HG02840 (cell line): ENCODE results near the gene KRTAP1-5.
"Not testable (repeated sequence)": the region's sequence is repeated elsewhere in the genome, so short reads cannot be mapped to it uniquely, and the experiment has no call there.

Experiments
- ATAC-seq: cut with Tn5 transposase; IDR thresholded peaks from one replicate; pipeline ENCODE4 v1.9.1; 2021; ENCODE audit warnings: mild to moderate bottlenecking, moderate library complexity, moderate number of reproducible peaks; ENCODE audit not compliant: unreplicated experiment, low FRiP score

KRTAP1-5 gene, protein sequence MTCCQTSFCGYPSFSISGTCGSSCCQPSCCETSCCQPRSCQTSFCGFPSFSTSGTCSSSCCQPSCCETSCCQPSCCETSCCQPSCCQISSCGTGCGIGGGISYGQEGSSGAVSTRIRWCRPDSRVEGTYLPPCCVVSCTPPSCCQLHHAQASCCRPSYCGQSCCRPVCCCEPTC

DNA sequence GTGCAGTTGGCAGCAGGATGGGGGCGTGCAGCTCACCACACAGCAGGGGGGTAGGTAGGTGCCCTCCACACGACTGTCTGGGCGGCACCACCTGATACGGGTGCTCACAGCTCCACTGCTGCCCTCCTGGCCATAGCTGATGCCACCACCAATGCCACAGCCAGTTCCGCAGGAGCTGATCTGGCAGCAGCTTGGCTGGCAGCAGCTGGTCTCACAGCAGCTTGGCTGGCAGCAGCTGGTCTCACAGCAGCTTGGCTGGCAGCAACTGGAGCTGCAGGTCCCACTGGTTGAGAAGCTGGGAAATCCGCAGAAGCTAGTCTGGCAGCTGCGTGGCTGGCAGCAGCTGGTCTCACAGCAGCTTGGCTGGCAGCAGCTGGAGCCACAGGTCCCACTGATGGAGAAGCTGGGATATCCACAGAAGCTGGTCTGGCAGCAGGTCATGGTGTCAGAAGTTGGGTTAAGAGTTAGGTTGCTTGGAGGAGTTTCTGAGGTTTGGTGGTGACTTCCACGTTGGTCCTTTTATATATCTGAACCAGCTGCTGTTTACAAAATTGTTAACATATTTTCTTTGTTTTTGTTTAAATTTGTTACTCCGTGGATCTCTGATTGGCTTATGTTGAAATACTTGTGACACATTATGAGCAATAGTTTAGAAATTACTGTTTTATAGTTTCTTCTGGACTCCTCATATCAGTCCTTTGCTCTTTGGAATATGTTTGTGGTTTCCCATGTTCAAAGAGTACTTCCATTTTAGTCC, at the start of gene KRTAP1-5:
KRTAP1-5 (minus strand) TSS at position 494 of the 757 bp plus-strand sequence; CDS start at position 441, 53 bp downstream.
- ATAC-seq: no peak

DNA sequence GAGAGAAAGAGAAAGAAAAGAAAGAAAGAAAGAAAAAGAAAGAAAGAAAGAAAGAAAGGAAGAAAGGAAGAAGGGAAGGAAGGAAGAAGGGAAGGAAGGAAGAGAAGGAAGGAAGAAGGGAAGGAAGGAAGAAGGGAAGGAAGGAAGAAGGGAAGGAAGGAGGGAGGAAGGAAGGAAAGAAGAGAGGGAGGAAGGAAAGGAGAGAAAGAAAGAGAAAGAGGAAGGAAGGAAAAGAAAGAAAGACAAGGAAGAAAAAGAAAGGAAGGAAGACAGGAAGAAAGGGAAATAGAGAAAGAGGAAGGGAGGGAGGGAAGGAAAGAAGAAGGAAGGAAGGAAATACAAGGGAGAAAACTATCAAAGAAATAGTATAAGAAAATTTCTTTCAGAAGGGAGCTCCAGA, 49.8 kb upstream of the KRTAP1-5 start:
- no peak for ATAC-seq

DNA sequence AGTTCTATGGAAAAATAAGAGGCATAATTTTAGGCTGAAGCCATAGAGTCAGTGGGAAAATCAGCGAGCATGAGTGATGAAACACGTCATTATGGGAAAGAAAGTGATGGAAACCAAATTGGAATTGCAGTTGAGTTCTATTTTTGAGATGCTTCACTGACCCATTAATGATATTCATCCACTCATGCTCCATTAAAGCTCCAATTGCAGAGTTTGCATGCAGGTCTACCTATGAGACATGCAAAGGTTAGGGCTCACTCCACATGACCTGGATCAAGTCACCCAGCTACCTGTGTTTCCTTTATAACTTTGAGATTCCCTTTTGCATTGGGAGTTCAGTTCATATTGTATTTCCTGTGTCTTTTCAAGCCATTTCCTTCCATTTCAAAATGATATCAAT, 46.7 kb upstream of the KRTAP1-5 start:
- ATAC-seq: no peak

DNA sequence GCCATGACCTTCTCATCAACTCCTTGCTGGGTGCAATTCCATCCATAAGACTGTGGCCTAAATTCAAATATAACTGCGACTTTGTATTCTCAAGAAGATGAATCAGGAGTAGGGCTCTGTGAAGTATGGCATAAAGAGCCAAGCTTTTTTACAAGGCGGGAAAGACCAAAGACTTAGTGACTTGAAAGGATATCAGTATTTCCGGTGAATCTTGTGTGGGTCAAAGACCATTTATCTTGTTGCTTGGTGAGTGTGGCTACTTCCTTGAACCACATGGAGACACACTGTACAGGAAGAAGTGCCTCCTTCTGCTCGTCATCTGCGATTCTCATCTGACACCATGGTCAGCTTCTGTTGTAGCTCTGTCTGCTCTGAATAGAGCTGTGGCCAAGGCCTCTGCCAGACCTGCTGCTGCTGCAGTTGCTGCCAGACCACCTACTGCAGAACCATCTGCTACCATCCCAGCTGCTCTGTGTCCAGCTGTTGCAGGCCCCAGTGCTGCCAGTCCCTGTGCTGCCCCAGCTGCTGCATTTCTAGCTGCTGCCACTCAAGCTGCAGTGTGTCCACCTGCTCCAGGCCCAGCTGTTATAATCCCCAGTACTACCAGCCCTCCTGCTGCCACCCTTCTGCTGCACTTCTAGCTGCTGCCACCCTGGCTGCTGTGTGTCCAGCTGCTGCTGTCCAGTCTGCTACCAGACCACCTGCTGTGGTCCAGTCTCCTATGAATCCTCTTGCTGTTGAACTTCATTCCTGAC, 44.8 kb upstream of the KRTAP1-5 start:
- no peak for ATAC-seq

DNA sequence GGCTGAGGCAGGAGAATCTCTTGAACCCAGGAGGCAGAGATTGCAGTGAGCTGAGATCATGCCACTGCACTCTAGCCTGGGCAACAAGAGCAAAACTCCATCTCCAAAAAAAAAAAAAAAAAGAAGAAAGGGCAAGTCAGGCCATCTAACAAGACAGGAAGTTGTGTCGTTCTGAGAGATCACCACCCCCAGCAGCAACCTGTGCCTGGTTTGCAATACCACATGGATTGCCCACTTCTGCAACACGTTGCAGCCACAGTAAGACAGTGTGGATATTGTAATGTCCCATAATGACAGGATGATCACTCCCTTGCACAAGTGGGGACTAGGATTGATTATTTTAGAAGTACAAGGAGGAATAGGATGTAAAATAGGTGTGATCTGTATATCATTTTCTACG, 42.0 kb upstream of the KRTAP1-5 start:
- ATAC-seq: no peak

DNA sequence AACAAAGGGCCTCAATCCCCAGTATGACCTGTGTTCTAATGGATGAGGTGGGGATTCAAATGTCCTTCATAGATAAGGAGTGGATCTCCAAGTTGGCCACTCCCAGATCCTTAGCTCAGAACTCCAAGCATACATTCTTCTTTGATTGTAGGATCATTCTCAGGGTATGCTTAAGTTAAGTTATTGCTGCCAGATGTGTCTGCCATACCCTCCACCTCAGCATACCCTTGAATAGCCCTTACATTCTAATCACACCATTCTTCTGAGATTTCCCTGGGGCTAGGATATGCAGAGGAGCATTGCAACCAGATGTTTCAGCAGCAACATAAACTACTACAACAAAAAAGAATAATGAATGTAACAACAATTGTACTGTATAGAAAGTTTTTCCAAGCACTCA, 40.3 kb upstream of the KRTAP1-5 start:
- ATAC-seq: no peak

DNA sequence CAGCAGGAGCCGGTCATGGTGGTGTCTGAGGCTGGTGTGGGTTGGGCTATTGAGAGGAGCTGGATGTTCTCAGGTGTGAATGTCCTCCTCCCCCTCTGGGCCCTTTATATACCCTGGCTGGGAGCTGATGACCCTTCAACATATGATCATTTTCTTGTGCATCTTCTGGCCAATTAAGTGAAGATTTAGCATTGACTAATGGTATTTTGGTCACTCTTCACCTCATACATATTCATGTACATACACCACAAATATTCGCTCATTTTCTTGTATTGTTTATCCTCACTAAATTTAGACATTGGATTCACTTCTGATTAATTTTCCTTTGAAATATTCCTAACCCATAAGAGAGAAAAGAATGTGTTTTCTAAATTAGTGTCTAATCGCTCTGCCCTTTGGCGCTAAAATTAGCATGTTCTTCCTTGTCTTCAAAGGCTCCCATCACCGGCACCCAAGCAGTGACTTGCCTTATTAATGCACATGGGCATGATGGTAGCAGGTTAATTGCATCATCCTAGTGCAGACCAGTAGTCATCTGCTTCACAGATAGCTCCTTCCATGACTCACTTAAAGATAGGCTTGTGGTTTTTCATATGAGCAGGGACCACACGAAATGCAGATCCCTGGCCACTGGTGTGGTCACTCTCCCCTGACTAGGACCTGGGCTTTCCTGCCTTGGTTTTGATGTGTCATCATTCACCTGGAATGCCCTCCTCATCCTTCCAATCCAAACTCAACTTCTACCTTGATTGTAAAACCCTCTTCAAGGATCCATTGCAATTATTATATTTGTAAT, 39.0 kb upstream of the KRTAP1-5 start, which contains the start of gene KRTAP2-4:
KRTAP2-4 (minus strand) TSS at position 51 of the 796 bp plus-strand sequence; CDS start at position 17, 34 bp downstream.
- ATAC-seq: no peak

DNA sequence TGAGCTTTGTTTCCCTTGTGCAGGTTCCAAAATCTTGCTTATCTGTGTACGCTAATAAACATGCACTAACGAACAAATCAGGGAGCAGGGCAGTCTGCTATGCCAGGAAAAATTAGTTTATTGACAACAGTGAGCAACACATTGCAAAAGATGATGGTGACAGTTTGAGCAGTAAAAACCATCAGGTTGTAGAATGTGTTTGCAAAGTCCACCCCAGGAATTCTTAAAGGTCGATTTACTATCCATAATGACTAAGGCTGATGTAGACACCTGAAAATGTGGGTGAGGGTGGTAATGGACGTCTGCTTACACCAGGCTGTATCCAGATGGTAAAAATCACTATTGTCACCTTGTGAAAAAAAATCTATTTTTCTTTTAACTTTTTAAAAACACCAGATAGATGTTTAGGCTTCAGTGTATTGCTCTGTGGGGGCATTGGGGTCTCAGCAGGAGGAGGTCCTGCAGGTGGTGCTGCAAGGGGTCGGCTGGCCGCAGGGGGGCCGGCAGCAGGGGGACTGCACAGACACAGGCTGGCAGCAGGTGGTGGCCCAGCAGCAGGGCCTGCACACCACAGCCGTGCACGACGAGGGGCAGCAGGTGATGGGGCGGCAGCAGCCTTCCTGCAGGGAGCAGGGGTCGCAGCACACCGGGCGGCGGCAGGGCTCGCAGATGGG, 38.1 kb upstream of the KRTAP1-5 start:
- not testable (repeated sequence) for ATAC-seq

DNA sequence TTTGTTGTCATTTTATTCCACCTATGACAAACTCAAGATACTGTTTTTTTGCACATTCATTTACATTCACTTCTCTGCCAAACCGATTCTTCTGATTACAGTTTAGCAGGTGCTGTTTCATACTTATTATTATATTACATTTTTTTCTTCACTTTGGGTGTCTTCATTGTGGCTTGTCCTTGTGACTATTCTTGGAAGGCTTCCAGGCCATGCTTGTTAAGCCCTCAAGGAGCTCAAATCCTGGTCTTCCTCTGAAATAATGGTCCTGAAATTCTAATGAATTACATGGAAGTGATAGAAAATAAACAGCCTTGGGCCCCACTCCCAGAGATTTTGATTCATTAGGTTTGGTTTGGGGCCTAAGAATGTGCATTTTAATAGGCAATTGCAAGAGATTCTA, 37.3 kb upstream of the KRTAP1-5 start:
- ATAC-seq: no peak

DNA sequence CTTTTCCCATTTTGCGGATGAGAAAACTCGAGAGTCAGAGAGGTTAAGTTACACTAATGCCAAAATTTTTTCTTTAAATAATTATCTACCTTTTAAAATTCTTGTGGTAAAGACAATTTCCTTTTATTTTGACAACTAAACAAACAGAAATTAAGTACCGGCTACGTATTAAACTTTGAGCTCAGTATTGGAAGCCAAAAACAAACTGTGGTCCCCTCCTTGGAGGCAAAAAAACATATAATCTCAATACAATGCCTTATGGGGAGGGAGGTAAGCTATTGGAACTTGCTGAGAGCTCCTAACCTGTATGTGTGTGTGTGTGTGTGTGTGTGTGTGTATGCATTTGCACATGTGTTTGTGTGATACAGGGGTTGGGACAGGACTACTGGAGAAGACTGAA, 36.4 kb upstream of the KRTAP1-5 start:
- no peak for ATAC-seq

DNA sequence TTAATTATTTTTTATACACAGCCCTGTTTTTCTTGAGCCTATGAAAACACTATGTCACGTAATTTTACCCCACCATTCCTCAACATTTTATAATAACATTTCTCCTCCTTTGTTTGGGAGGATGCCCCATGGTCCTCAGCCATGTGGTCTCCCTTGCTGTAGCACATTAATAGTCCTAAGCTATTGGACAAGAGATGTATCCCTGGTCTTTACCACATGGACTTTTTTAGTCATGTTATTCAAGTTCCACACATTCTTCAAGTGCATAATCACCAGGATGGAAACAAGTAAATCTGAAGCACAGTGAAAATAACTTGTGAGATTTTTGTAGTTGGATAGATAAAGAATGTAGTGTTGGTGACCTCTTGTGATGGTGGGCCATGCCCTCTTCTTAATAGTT, 35.0 kb upstream of the KRTAP1-5 start:
- no peak for ATAC-seq

DNA sequence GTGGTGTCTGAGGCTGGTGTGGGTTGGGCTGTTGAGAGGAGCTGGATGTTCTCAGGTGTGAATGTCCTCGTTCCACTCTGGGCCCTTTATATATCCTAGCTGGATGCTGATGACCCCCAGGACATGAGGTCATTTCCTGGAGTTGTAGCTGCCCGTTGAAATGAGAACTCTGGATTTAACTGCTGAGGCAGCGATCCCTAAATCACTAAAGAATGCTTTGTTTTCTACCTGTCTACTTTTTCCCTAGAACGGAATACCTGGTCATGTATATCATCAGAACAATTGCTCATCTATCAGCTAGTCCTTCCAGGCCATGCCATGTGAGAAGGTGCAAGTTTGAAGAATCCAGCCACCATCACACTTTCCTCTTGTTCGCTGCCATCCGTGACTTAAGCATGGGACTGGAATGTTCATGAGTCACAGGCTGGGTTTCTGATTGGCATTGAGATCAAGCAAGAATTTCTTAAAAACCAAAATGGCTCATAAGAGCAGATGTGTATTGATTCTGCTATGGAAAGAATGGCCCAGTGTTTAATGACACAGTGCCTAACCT, 33.1 kb upstream of the KRTAP1-5 start, which contains the start of gene KRTAP2-3:
KRTAP2-3 (minus strand) TSS at position 63 of the 553 bp plus-strand sequence. CDS start 64 bp downstream, outside the sequence.
- no peak for ATAC-seq

DNA sequence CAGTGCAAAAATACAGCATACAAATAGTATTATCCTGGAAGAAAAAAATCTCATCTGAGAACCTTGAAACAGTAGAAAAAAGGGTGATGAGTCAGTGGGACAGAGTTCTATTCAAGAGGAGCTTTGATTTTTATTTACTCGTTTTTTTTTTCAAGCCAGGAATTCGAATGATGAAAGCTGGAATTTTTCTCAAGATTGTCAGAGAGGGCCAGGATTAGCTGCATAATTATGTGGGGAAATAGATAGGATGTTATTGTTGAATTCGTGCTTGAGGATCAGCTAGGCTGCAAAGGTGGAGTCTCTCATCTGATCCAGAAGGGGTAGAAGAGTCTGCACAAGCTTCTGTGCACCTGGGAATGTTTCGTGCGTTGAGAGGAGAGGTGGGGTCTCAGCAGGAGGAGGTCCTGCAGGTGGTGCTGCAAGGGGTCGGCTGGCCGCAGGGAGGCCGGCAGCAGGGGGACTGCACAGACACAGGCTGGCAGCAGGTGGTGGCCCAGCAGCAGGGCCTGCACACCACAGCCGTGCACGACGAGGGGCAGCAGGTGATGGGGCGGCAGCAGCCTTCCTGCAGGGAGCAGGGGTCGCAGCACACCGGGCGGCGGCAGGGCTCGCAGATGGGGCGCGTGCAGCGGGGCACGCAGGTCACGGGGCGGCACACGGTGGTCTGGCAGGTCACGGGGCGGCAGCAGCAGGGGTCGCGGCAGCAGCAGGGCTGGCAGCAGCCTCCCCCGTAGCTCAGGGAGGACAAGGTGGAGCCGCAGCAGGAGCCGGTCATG, 32.5 kb upstream of the KRTAP1-5 start:
- not testable (repeated sequence) for ATAC-seq

DNA sequence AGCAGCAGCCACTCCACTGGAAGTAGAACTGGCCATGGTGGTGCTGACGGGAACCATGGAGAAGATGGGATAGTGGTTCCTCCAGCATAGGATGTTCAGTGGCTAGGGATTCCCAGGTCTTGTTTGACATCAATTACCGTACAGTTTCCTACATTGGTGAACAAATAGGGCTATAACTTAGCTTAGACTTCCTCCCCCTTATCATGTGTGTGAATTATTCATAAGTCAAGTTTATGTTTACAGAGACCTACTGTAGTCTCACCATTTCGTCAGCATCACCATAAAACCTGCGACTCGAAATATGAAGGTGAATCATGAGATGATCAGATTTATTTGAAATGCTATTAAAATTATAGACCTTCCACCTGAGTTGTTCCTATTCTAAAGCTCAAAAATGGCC, 31.7 kb upstream of the KRTAP1-5 start:
- ATAC-seq: no peak

DNA sequence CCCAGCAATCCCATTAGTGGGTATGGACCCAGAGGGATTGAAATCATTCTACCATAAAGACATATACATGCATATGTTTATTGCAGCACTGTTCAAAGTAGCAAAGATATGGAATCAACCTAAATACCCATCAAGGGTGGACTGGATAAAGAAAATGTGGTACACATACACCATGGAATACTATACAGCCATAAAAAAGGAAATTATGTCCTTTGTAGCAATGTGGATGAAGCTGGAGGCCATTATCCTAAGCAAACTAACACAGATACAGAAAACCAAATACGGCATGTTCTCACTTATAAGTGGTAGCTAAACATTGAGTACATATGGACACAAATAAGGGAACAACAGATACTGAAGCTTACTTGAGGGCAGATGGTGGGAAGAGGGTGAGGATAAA, 30.5 kb upstream of the KRTAP1-5 start:
- ATAC-seq: no peak

DNA sequence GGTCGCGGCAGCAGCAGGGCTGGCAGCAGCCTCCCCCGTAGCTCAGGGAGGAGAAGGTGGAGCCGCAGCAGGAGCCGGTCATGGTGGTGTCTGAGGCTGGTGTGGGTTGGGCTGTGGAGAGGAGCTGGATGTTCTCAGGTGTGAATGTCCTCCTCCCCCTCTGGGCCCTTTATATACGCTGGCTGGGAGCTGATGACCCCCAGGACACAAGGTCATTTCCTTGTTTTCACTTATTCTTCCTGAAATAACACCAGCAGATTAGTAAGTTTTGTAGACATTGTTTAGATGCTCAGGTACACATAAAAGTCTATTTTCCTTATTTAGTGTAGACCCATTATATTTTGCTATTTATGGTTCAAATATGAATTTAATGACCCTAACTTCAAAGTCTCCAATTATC, 28.1 kb upstream of the KRTAP1-5 start, which contains the start of gene KRTAP2-2:
KRTAP2-2 (minus strand) TSS at position 101 of the 400 bp plus-strand sequence; CDS start at position 82, 19 bp downstream.
- not testable (repeated sequence) for ATAC-seq

DNA sequence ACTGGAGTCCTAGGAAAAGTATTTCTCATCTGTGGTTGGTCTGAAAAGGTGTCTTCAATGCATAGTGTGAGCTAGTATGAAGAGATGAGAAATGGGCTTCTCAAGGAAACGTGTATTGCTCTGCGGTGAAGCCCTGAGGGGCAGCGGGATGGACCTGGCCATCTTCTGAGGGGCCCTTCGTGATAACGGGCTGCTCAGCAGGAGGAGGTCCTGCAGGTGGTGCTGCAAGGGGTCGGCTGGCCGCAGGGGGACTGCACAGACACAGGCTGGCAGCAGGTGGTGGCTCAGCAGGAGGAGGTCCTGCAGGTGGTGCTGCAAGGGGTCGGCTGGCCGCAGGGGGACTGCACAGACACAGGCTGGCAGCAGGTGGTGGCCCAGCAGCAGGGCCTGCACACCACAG, 27.5 kb upstream of the KRTAP1-5 start:
- not testable (repeated sequence) for ATAC-seq

DNA sequence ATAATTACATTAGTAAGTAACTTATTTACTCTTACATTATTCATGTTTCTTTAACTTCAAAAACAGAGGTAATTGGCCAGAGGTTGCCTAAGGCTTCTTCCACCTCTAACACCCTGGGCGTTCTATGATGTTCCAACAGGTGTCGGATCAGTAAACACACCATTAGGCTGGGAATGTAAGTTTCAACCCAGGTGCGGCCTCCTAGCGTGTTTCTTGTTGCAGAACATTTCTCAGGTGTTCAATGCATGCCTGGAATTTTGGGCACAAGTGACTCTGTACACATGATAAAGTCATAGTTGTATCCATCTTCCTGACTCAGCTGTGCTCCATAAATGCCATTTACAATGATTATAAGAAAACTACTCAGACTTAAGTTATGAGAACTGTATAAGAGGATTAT, 27.0 kb upstream of the KRTAP1-5 start:
- ATAC-seq: no peak

DNA sequence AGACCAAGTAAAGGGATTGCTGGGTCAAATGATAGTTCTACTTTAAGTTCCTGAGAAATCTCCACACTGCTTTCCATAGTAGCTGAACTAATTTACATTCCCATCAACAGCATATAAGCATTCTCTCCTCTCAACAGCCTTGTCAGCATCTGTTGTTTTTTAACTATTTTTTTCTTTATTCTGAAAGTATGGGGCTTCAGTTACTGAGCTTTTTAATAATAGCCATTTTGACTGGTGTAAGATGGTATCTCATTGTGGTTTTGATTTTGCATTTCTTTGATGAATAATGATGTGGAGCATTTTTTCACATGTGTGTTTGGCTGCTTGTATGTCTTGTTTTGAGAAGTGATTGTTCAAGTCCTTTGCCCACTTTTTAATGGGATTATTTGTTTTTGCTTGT, 25.6 kb upstream of the KRTAP1-5 start:
- no peak for ATAC-seq
